K562 (cell line): ENCODE data around the gene TBX1. TPM values are rescaled to one million over a fixed set of nuclear protein-coding genes. Genes with fewer than 3 reads are reported as not detected.

Experiments
- ATAC-seq: fragments of 200-7000 bp; cut with Tn5 transposase; 3 replicates; pipeline ENCODE4 v1.9.1; 2020; ENCODE audit warnings: moderate library complexity
- BruUV-seq: library from RNA; stranded (reverse); fragments of 400-500 nt; replicated peaks from 2 replicates; lab custom pipeline; 2021; lab: Mats Ljungman, UMichigan
- CTCF ChIA-PET: fragments of 300-600 bp; formaldehyde crosslinking; extraction: SDS; loops from one replicate; lab custom pipeline; 2021; ENCODE audit warnings: low intra/inter-chr PET ratio; lab: Yijun Ruan, JAX
- POLR2A ChIA-PET: fragments of 300-600, 350-650 bp; sonication (Branson Sonifier 250); formaldehyde crosslinking; extraction: SDS; loops from one replicate; lab custom pipeline; 2021; ENCODE audit warnings: antibody characterized with exemption, inconsistent platforms; lab: Yijun Ruan, JAX
- DNase-seq, 4 experiments: peaks; one replicate each; pipeline versions ENCODE4 v3.0.0 to v3.0.0-alpha.2; 2011 to 2018; ENCODE audit warnings: low spot score in 3 of 4, mixed read lengths in 3 of 4; ENCODE audit errors: extremely low read depth in 1 of 4
- FAIRE-seq: peaks from 2 replicates; lab custom pipeline; 2011; peaks lifted over from hg19 to GRCh38; lab: Jason Lieb, UNC
- H2AFZ ChIP-seq: 2 replicates; pipeline ENCODE4 v1.6.0; 2011; ENCODE audit warnings: low read depth, low read length, control low read depth, inconsistent platforms
- H3K27ac ChIP-seq: fragments of 200-600 bp; 3 replicates; pipeline ENCODE4 v1.8.0; 2011; ENCODE audit warnings: low read depth, mild to moderate bottlenecking, control low read depth, inconsistent platforms, low read length, moderate library complexity, mixed read lengths; ENCODE audit errors: extremely low read depth
- H3K27me3 ChIP-seq, 2 experiments: fragments of 300-600 bp in 1 of 2; 2 replicates in 1 of 2; 3 replicates in 1 of 2; pipeline versions ENCODE4 v1.6.0 to v1.8.0; 2011; ENCODE audit warnings: inconsistent platforms in 2 of 2, low read length in 2 of 2, mild to moderate bottlenecking in 1 of 2, mixed read lengths in 1 of 2, moderate library complexity in 1 of 2; ENCODE audit not compliant: control insufficient read depth in 2 of 2, insufficient read depth in 2 of 2
- H3K36me3 ChIP-seq: fragments of 300-600 bp; 3 replicates; pipeline ENCODE4 v1.8.0; 2011; ENCODE audit warnings: mild to moderate bottlenecking, low read length, inconsistent platforms; ENCODE audit not compliant: control insufficient read depth, insufficient read depth
- H3K4me1 ChIP-seq, 2 experiments: fragments of 200-600 bp in 1 of 2; replicated peaks in 1 of 2; 2 replicates in 1 of 2; 3 replicates in 1 of 2; pipeline versions ENCODE4 v1.5.1 to v1.8.0; 2011; ENCODE audit warnings: inconsistent platforms in 2 of 2, low read length in 2 of 2, mild to moderate bottlenecking in 1 of 2, mixed read lengths in 1 of 2, moderate library complexity in 1 of 2; ENCODE audit not compliant: control insufficient read depth in 2 of 2, insufficient read depth in 2 of 2
- H3K4me2 ChIP-seq: 2 replicates; pipeline ENCODE4 v1.6.1; 2011; ENCODE audit warnings: low read length, control low read depth, inconsistent platforms, mixed read lengths; ENCODE audit not compliant: insufficient read depth
- H3K4me3 ChIP-seq: fragments of 200-600 bp; sonication (generic), shearing (Covaris generic); 2 replicates; pipeline ENCODE4 v1.5.1; 2016; ENCODE audit warnings: control low read depth, inconsistent platforms
- H3K79me2 ChIP-seq: fragments of 200-600 bp; 3 replicates; pipeline ENCODE4 v1.8.0; 2011; ENCODE audit warnings: low read length, inconsistent platforms; ENCODE audit not compliant: control insufficient read depth, insufficient read depth
- H3K9ac ChIP-seq, 2 experiments: 2 replicates each; pipeline versions ENCODE4 v1.6.0 to v1.6.1; 2011; ENCODE audit warnings: low read depth in 2 of 2, low read length in 2 of 2, control low read depth in 1 of 2, inconsistent platforms in 1 of 2, mild to moderate bottlenecking in 1 of 2, mixed read lengths in 1 of 2; ENCODE audit not compliant: insufficient read depth in 1 of 2
- H3K9me1 ChIP-seq: one replicate; pipeline ENCODE4 v1.6.0; 2011; ENCODE audit warnings: inconsistent platforms, mild to moderate bottlenecking, low read length, moderate library complexity; ENCODE audit not compliant: control insufficient read depth, insufficient read depth
- H3K9me3 ChIP-seq: replicated peaks from 2 replicates; pipeline ENCODE4 v1.5.1; 2011; ENCODE audit warnings: low read depth, low read length, inconsistent platforms; ENCODE audit not compliant: control insufficient read depth, insufficient read depth
- H4K20me1 ChIP-seq: replicated peaks from 2 replicates; pipeline ENCODE4 v1.6.1; 2011; ENCODE audit warnings: low read length, inconsistent platforms, mixed read lengths; ENCODE audit not compliant: control insufficient read depth, insufficient read depth
- ATF1 ChIP-seq, 2 experiments: fragments of 450-650 bp in 1 of 2; IDR thresholded peaks; 2 replicates each; pipeline ENCODE4 v1.6.1; 2016; ENCODE audit warnings: missing compliant biosample characterization in 1 of 2, missing genetic modification characterization in 1 of 2
- CHD1 ChIP-seq: fragments of 200-600 bp; sonication (generic); IDR thresholded peaks from one replicate; pipeline ENCODE4 v1.6.1; 2012; ENCODE audit warnings: mild to moderate bottlenecking, moderate library complexity, low read length, inconsistent platforms
- CUX1 ChIP-seq: fragments of 200-800 bp; sonication (Bioruptor generic); IDR thresholded peaks from 2 replicates; pipeline ENCODE4 v1.6.1; 2016; ENCODE audit warnings: missing genetic modification characterization, missing compliant biosample characterization
- HOMEZ ChIP-seq: fragments of 250-450 bp; sonication (Bioruptor Pico); IDR thresholded peaks from 2 replicates; pipeline ENCODE4 v1.4.0; 2020; ENCODE audit warnings: mild to moderate bottlenecking, moderate library complexity
- THAP12 ChIP-seq: fragments of 250-450 bp; sonication (Bioruptor Pico); IDR thresholded peaks from 2 replicates; pipeline ENCODE4 v1.9.0; 2021; ENCODE audit warnings: mild to moderate bottlenecking, inconsistent platforms
- ZBTB12 ChIP-seq: fragments of 250-450 bp; sonication (Bioruptor Pico); IDR thresholded peaks from 2 replicates; pipeline ENCODE4 v1.4.0; 2020
- WGBS: fragments of 100-300 bp; shearing (Covaris generic); methylation state at CpG from one replicate; pipeline ENCODE4 v1.1.6; 2016; ENCODE audit warnings: low coverage, mixed read lengths; ENCODE audit not compliant: insufficient coverage; ENCODE audit errors: missing lambda C conversion rate; 5-methylcytosine and 5-hydroxymethylcytosine counted together
- in situ Hi-C: fragments of 300-500 bp; cut with MboI; formaldehyde crosslinking; loops from 4 replicates; pipeline ENCODE4 v1.15.0; 2018; ENCODE audit warnings: inconsistent platforms, mixed read lengths
- intact Hi-C: fragments of 100-400 bp; cut with micrococcal nuclease; formaldehyde crosslinking; loops from 2 replicates; pipeline ENCODE4 v1.14.2; 2022
- polyA plus RNA-seq, 8 experiments: library from polyadenylated mRNA; depleted of rRNA in 4 of 8; stranded (reverse) in 5 of 8; unstranded in 3 of 8; fragments of >200 nt; fragmentation: Nextera tagmentation in 2 of 8; fragmentation: Illumina TruSeq in 1 of 8; extraction: Ambion mirVana in 2 of 8; extraction: Trizol in 1 of 8; gene quantifications; 2 replicates each; pipeline versions ENCODE4 v1.2.1 to v1.2.3, GENCODE V29; 2011 to 2014; ENCODE audit warnings: inconsistent platforms in 1 of 8, missing spikeins in 1 of 8
- total RNA-seq, 7 experiments: library from RNA; depleted of rRNA in 6 of 7; stranded (reverse); fragments of >200 nt in 6 of 7; fragmentation: Illumina TruSeq in 2 of 7; extraction: Trizol in 2 of 7; gene quantifications; 2 replicates each; pipeline versions ENCODE4 v1.2.1 to v1.2.3, GENCODE V29; 2011 to 2021; ENCODE audit warnings: low replicate concordance in 1 of 7

Gene TBX1
- total and polyA plus RNA-seq, 9 of the 15 experiments (the other 6 are each of a cell fraction or from before 2014, with no cell fraction given) = 0.07 to 35.0 (median 3.9) TPM

- no peak for TF ChIP-seq ATF1 (CRISPR knock-in tag; IDR thresholded peaks at IDR 0.05)
- peak; percentile 88 for TF ChIP-seq ATF1 (tag; IDR thresholded peaks at IDR 0.05)
- peak; percentile 16; the same call in 1 of the 2 replicates for TF ChIP-seq THAP12 (CRISPR knock-in tag)
Observed at GRCh38 chr22:19742160-19743066, 18.2 kb upstream of the TBX1 start (continued).

GRCh38 chr22:19743081-19743480 is 17.5 kb upstream of the TBX1 start:
- 20% methylated on average over 6 of the region's 6 CpGs for WGBS
- BruUV-seq = no TSS peak
- in situ Hi-C loops = no loop called here
- no peak for TF ChIP-seq CUX1 (CRISPR knock-in tag)
- TF ChIP-seq HOMEZ = no peak
- no peak for TF ChIP-seq ZBTB12 (CRISPR knock-in tag)
- no peak for TF ChIP-seq CHD1

More at GRCh38 chr22:19743081-19743480, 17.5 kb upstream of the TBX1 start:
- H3K27ac ChIP-seq = no peak overlapping the region
- peaks cover 34% of the 10 kb centered on the region for H4K20me1 ChIP-seq
- H3K79me2 ChIP-seq = no peaks in the 10 kb centered on the region
- intact Hi-C loops = no loop called here
- H3K9me1 ChIP-seq = no peaks in the 10 kb centered on the region
- no peak for ATAC-seq
- no peaks in the 10 kb centered on the region for H3K36me3 ChIP-seq
- no peak overlapping the region for H3K4me3 ChIP-seq
- H3K9me3 ChIP-seq = no peaks in the 10 kb centered on the region
- no peak overlapping the region for H3K4me2 ChIP-seq
- DNase-seq = peak in 1 of 4 experiments; percentile 59
- CTCF ChIA-PET = no interaction called here
- FAIRE-seq = no peak
- H2AFZ ChIP-seq = no peak overlapping the region
- peaks cover 2 to 60% of the 10 kb centered on the region in 2 experiments; a peak in 3 of 5 replicates for H3K27me3 ChIP-seq
- POLR2A ChIA-PET = interaction anchor here (0.6 to 3.8 kb wide), 12 partner anchors 8 to 523 kb away, joined by 3 to 30 read pairs (median 4); partner anchors contain the start of gene GP1BB
- H3K9ac ChIP-seq = peak overlapping the region in 1 of 2 experiments; percentile 61; a peak in 2 of 4 replicates
- H3K4me1 ChIP-seq = peaks cover 0 to 77% of the 10 kb centered on the region in 2 experiments; a peak in 2 of 5 replicates
